Measurements from ENCODE around the gene ALX4. TPM values are rescaled to one million over a fixed set of nuclear protein-coding genes. Genes with fewer than 3 reads are reported as not detected.

ALX4 gene
- polyA plus RNA-seq, 6 donors from 2014 or later = not detected

DNA sequence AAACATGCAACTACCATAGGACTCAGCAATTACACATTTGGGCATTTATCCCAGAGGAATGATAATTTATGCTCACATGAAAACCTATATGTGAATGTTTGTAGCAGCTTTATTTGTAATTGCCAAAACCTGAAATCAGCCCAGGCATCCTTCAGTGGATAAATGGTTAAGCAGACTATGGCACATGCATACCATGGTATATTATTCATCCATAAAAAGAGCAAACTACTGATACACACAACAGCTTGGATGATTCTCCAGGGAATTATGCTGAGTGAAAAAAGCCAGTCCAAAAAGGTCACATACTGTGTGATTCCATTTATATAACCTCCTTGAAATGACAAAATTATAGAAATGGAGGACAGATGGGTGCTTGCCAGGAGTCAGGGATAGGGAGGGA lies 86.7 kb downstream of the ALX4 start:
- H3K27ac Mint-ChIP-seq = no peak overlapping the region
- H3K27me3 Mint-ChIP-seq = no peaks in the 10 kb centered on the region
- no peak overlapping the region for H3K4me3 Mint-ChIP-seq
- peaks cover 0 to 4% (median 0%) of the 10 kb centered on the region in 3 donors for H3K4me1 Mint-ChIP-seq
- no peak for DNase-seq
- peaks cover 16 to 21% of the 10 kb centered on the region in 2 donors for H3K36me3 Mint-ChIP-seq
- no peaks in the 10 kb centered on the region for H3K9me3 Mint-ChIP-seq
- no peak for ATAC-seq (ENCODE audit: low read depth in 2 of 2)

DNA sequence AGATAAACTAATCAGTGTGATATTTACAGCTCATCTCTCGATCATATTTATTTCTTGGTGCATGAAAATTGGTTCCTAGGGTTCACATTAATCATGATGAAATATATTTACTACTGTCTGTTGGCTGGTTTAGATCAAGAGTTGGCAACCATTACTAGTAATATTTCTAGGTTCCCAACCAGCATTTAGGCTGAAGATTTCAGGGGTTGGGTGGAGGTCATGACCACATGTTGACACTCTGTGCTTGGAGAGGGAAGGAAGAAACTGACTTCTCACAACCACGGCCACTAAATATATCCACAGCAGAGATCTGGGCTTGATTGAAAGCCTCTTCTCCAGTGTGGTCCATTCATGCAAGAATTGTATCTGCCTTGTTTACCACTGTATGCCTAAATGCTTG lies 87.9 kb downstream of the ALX4 start:
- Mint-ChIP-seq H3K4me3 (no peak overlapping the region), H3K27ac (no peak overlapping the region), H3K36me3 (peaks cover 16 to 24% of the 10 kb centered on the region in 2 donors), H3K9me3 (no peaks in the 10 kb centered on the region), H3K4me1 (peaks cover 0 to 2% (median 0%) of the 10 kb centered on the region in 3 donors), H3K27me3 (no peaks in the 10 kb centered on the region)
- no peak for ATAC-seq (ENCODE audit: low read depth in 2 of 2)
- DNase-seq = no peak

DNA sequence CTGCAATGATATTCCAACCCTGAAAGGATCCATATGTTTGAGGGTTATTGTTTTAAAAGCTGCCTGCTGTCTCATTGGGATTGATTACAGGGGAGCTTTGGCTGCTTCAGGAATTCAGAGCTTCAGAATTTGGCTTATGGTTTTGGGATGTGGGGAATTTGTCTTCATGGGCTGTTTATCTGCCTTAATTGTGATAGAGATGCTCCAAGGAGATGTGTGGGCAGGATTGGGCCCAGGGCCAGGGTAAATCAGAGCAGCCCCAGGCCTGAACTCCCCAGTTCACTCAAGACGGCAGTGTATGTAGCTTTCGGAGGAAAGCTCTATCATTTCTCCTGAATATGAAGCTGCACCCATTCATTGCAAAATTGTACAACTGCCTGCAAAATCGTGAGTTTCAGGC lies 88.5 kb downstream of the ALX4 start:
- no peak overlapping the region for H3K27ac Mint-ChIP-seq
- ATAC-seq (ENCODE audit: low read depth in 2 of 2) (no peak), DNase-seq (no peak)
- H3K4me3 Mint-ChIP-seq = no peak overlapping the region
- H3K9me3 Mint-ChIP-seq = no peaks in the 10 kb centered on the region
- no peaks in the 10 kb centered on the region for H3K27me3 Mint-ChIP-seq
- H3K4me1 Mint-ChIP-seq = no peaks in the 10 kb centered on the region
- H3K36me3 Mint-ChIP-seq = peaks cover 20 to 28% of the 10 kb centered on the region in 2 donors

- Mint-ChIP-seq H3K9me3 (no peaks in the 10 kb centered on the region), H3K36me3 (peaks cover 26 to 27% of the 10 kb centered on the region in 2 donors), H3K27ac (no peak overlapping the region), H3K4me3 (no peak overlapping the region), H3K27me3 (no peaks in the 10 kb centered on the region), H3K4me1 (no peaks in the 10 kb centered on the region)
- no peak for DNase-seq
- no peak for ATAC-seq (ENCODE audit: low read depth in 2 of 2)
Measured at GRCh38 chr11:44219830-44220796, 89.8 kb downstream of the ALX4 start.

- H3K27ac Mint-ChIP-seq = no peak overlapping the region
- H3K4me3 Mint-ChIP-seq = no peak overlapping the region
- H3K4me1 Mint-ChIP-seq = no peaks in the 10 kb centered on the region
- DNase-seq (no peak), ATAC-seq (ENCODE audit: low read depth in 2 of 2) (no peak)
- peaks cover 36 to 38% of the 10 kb centered on the region in 2 donors for H3K36me3 Mint-ChIP-seq
- H3K9me3 Mint-ChIP-seq = peaks cover 0 to 7% (median 4%) of the 10 kb centered on the region in 7 donors
- H3K27me3 Mint-ChIP-seq = no peaks in the 10 kb centered on the region
Measured at GRCh38 chr11:44217432-44217831, 92.5 kb downstream of the ALX4 start.

- no peak overlapping the region for H3K27ac Mint-ChIP-seq
- ATAC-seq (ENCODE audit: low read depth in 2 of 2) (no peak), DNase-seq (no peak)
- no peak overlapping the region for H3K4me3 Mint-ChIP-seq
- peaks cover 2 to 28% (median 9%) of the 10 kb centered on the region in 7 donors for H3K9me3 Mint-ChIP-seq
- no peaks in the 10 kb centered on the region for H3K27me3 Mint-ChIP-seq
- peaks cover 51 to 53% of the 10 kb centered on the region in 2 donors for H3K36me3 Mint-ChIP-seq
- no peaks in the 10 kb centered on the region for H3K4me1 Mint-ChIP-seq
Measured at GRCh38 chr11:44213148-44213547, 96.8 kb downstream of the ALX4 start.

GRCh38 chr11:44212128-44212527 lies 97.8 kb downstream of the ALX4 start:
- no peaks in the 10 kb centered on the region for H3K4me1 Mint-ChIP-seq
- peaks cover 2 to 28% (median 9%) of the 10 kb centered on the region in 7 donors for H3K9me3 Mint-ChIP-seq
- no peak for ATAC-seq (ENCODE audit: low read depth in 2 of 2)
- no peak overlapping the region for H3K4me3 Mint-ChIP-seq
- no peaks in the 10 kb centered on the region for H3K27me3 Mint-ChIP-seq
- H3K36me3 Mint-ChIP-seq = peaks cover 56 to 57% of the 10 kb centered on the region in 2 donors
- DNase-seq = no peak
- no peak overlapping the region for H3K27ac Mint-ChIP-seq

Other genes with a start within 250 kb of the ALX4 start
- gene ACCS, start 243.9 kb downstream of the ALX4 start, polyA plus RNA-seq (ENCODE audit: low read depth in 6 of 6) = 1 to 10 TPM; 2.9 to 8.6 (median 5.7) TPM
- 10 to 100 TPM; 26.5 to 34.1 (median 29.7) TPM for gene EXT2, start 214.5 kb downstream of the ALX4 start, polyA plus RNA-seq (ENCODE audit: low read depth in 6 of 6)